ENCODE data around the gene ZNF891.

DNA sequence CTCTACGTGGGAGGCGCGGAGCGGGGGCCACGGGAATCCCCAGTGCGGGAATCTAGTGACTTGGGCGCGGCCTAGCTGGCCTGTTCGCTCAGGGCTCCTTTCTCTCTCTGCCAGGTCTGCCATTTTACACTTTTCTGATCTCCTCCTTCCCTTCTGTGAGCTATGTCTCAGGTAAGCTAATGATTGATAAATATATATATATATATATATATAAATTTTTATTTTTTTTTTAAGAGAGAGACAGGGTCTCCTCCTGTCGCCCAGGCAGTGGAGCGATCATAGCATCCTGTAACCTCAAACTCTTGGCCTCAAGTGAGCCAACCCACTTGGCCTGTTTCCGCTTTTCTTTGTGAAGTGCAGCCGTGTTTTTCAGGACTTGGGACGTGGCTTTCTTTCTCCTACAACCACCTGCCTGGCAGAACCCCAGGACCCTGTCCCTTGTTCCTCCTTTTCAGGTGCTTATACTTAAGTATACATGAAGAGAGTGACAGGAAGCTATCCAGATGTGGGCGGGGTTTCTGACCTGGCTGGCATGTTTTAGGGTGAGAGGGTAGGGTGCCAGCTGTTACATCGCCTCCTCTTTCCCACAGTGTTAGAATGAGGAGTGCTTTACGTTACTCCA is 48.8 kb downstream of the ZNF891 start:
- TF ChIP-seq CTCF (IDR thresholded peaks at IDR 0.05): no peak
- TF ChIP-seq POLR2A (IDR thresholded peaks at IDR 0.05): no peak

Data from testis (tissue), 2 donors.